ENCODE results near the gene SIN3A.

Gene SIN3A

GRCh38 chr15:75437721-75438120 is 13.8 kb downstream of the SIN3A start:
- Histone ChIP-seq H3K9me3 (ENCODE audit: control insufficient read depth, insufficient read depth, low read length) (no peaks in the 10 kb centered on the region), H3K79me2 (ENCODE audit: control insufficient read depth, low read length) (peaks cover 98% of the 10 kb centered on the region), H3K27ac (ENCODE audit: low read depth, low read length) (no peak overlapping the region), H3F3A (ENCODE audit: control insufficient read depth, insufficient read depth) (no peaks in the 10 kb centered on the region), H3K36me3 (ENCODE audit: control insufficient read depth, low read length) (peaks cover 46% of the 10 kb centered on the region), H3K27me3 (ENCODE audit: control insufficient read depth, low read length) (no peaks in the 10 kb centered on the region), H3K4me1 (ENCODE audit: control insufficient read depth, low read length) (no peaks in the 10 kb centered on the region), H3K9me2 (replicated peaks; ENCODE audit: control insufficient read depth, low read length) (no peaks in the 10 kb centered on the region), H3K4me3 (ENCODE audit: low read length) (no peak overlapping the region), H4K20me1 (ENCODE audit: control insufficient read depth, insufficient read depth, low read depth, low read length) (peaks cover 14% of the 10 kb centered on the region), H3K4me2 (ENCODE audit: low read length) (no peak overlapping the region)
- TF ChIP-seq CTCF (IDR thresholded peaks at IDR 0.05; ENCODE audit: low read depth, low read length, poor library complexity, severe bottlenecking) = no peak
- no peak for TF ChIP-seq EZH2phosphoT487 (IDR thresholded peaks at IDR 0.05; ENCODE audit: borderline replicate concordance, low read length)

DNA sequence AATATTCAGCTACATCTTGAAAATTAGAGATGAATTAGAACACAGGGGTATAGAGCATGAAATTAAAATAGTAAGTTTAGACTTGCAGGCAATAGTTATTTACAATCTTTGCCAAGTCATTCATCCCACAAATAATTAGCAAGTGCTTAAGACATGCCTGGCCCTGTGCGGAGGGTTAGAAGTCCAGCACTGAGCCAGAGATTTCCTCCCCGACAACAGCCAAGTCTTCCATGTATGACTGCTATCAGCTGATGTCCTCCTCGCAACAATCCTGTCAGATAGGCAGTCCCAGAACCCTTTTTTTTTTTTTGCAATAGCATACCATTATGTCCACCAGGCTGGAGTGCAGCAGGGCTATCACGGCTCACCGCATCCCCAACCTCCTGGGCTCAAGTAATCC is 14.6 kb downstream of the SIN3A start:
- TF ChIP-seq EZH2phosphoT487 (IDR thresholded peaks at IDR 0.05; ENCODE audit: borderline replicate concordance, low read length) (no peak), CTCF (IDR thresholded peaks at IDR 0.05; ENCODE audit: low read depth, low read length, poor library complexity, severe bottlenecking) (no peak)
- peaks cover 50% of the 10 kb centered on the region for H3K36me3 ChIP-seq (ENCODE audit: control insufficient read depth, low read length)
- H4K20me1 ChIP-seq (ENCODE audit: control insufficient read depth, insufficient read depth, low read depth, low read length) = peaks cover 14% of the 10 kb centered on the region

DNA sequence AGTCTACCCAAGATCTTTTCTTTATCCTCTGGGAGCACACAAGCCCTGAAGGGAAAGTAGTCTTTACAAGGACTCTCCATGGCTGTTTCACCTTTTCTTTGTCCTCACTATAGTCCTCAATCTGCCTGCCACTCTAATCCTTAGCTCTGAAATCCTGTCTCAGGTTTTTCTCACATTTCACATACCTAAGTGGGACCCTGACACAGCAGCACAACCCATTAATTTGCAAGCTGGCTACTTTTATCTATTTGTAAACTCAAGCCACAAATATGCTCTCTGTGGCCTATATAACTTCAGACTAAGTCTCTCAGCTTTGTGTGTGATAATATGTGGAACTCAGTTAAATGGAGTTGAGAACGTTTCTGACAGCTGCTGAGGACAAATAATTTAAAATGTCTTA is 19.8 kb downstream of the SIN3A start:
- Histone ChIP-seq H3K36me3 (ENCODE audit: control insufficient read depth, low read length) (peaks cover 59% of the 10 kb centered on the region), H3F3A (ENCODE audit: control insufficient read depth, insufficient read depth) (0 out of 2 replicates have a peak, but pooled peaks cover 5% of the 10 kb centered on the region), H3K4me3 (ENCODE audit: low read length) (no peak overlapping the region), H4K20me1 (ENCODE audit: control insufficient read depth, insufficient read depth, low read depth, low read length) (peaks cover 3% of the 10 kb centered on the region; the same call in 1 of the 2 replicates), H3K9me3 (ENCODE audit: control insufficient read depth, insufficient read depth, low read length) (no peaks in the 10 kb centered on the region), H3K79me2 (ENCODE audit: control insufficient read depth, low read length) (peaks cover 90% of the 10 kb centered on the region), H3K27ac (ENCODE audit: low read depth, low read length) (no peak overlapping the region), H3K9me2 (replicated peaks; ENCODE audit: control insufficient read depth, low read length) (no peaks in the 10 kb centered on the region), H3K4me2 (ENCODE audit: low read length) (no peak overlapping the region), H3K4me1 (ENCODE audit: control insufficient read depth, low read length) (no peaks in the 10 kb centered on the region), H3K27me3 (ENCODE audit: control insufficient read depth, low read length) (no peaks in the 10 kb centered on the region)
- TF ChIP-seq CTCF (IDR thresholded peaks at IDR 0.05; ENCODE audit: low read depth, low read length, poor library complexity, severe bottlenecking) = no peak

More for the DNA sequence above, 14.6 kb downstream of the SIN3A start:
- H3K27me3 ChIP-seq (ENCODE audit: control insufficient read depth, low read length) = no peaks in the 10 kb centered on the region
- no peaks in the 10 kb centered on the region for H3F3A ChIP-seq (ENCODE audit: control insufficient read depth, insufficient read depth)
- H3K79me2 ChIP-seq (ENCODE audit: control insufficient read depth, low read length) = peaks cover 99% of the 10 kb centered on the region
- no peaks in the 10 kb centered on the region for H3K4me1 ChIP-seq (ENCODE audit: control insufficient read depth, low read length)
- no peak overlapping the region for H3K4me2 ChIP-seq (ENCODE audit: low read length)
- H3K9me2 ChIP-seq (replicated peaks; ENCODE audit: control insufficient read depth, low read length) = no peaks in the 10 kb centered on the region
- no peak overlapping the region for H3K4me3 ChIP-seq (ENCODE audit: low read length)
- no peaks in the 10 kb centered on the region for H3K9me3 ChIP-seq (ENCODE audit: control insufficient read depth, insufficient read depth, low read length)
- H3K27ac ChIP-seq (ENCODE audit: low read depth, low read length) = no peak overlapping the region
